Activated effector memory CD4-positive, alpha-beta T cell treated with anti-CD3 and anti-CD28 coated beads, Interleukin-2, amount 50 U/mL, for 16 hours (primary cell): ENCODE measurements around the gene C3orf22.

ENCODE experiments used
- DNase-seq: peaks from one replicate; pipeline ENCODE4 v3.0.0-alpha.2; 2020

Gene C3orf22

DNA sequence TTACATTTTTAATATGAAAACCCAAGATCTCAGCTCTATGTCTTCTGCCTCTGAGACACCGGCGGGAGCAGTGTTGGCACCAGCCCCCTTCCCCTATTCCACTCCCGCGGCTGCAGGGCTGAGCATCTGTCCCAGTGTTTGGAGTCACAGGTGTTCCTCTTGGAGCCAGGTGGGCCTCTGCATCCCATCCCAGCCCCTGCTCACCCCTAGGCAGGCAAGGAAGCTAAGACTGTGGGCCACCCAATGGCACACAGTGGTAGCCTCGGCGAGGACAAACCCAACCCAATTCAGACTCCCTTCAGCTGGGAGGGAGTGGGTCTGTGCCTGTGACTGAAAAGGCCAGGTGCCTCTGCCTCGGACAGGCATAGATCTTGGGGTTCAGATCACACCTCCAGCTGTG is 31.7 kb downstream of the C3orf22 start:
- no peak for DNase-seq

GRCh38 chr3:126526668-126527005 is 32.1 kb downstream of the C3orf22 start:
- DNase-seq: no peak

DNA sequence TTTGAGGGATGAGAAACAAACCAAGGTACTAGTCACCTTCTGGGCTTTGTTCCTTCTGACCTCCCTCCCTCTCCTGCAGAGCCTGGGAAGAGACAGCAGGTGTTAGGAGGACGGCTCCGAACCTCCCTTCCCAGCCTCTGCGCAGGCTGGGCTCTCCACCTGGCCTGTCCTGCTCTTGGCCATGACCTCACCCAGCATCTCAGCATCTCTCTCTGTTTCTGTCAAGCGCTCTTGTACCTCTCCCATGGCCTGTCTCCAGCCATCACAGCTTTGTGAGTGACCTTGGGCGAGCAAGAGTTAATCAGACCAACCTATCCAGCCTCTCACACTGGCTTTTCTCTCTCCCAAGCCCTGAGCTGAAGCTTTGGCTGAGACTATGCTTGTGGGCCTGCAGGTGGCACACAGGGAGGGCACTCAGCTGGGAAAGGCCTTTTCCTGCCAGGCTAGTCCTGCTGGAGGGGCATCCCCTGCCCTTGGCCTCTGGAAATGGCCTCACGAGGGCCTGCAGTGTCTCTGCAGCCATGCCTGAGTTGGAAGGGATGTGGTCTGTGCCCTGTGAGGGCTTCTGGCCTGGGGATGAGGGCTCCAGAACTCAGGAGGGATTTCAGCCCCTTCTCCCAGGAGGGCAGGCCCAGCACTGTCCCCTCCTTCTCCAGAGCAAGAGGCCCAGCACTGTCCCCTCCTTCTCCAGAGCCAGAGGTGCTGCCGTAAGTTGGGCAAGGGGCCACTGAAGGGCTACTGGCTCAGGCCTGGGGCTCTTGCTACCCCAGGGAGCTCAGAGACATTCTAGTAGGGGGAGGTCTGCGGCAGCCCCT is 32.7 kb downstream of the C3orf22 start:
- DNase-seq: peak; percentile 60

DNA sequence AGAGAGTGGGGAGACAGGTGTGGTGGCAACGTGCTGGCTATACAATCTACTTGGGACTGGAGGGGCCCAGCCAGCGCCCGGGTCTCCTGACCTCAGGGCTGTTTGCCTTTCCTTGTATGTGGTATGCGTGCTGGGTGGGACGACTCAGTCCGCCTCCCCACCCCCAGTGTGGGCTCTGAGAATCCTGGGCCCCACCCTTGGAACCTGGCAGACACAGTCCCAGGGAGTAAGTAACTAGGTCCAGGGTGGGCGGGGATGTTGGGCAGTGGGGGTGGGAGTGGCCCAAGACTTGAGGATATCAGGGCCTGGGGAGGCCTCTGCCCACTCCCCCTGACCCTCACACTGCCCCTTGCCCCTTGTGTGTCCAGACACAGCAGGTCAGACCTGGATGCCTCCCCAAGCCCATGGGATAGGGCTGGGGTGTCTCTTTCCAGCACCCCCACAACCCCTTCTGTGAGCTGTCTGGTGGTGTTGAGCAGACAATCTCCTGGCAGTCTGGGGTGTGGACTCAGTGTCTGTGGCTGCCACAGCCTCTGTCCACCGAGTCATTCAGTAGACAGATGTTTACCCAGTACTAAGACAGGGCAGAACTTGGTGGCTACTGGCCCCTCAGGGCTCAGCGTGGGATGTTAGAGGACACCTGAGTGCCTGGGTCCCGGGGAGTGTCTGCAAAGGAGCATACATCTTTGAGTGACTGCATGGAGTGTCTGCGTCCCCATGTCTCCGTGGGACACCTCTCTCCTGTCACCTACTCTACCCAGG is 33.5 kb downstream of the C3orf22 start:
- peak; percentile 27 for DNase-seq

- DNase-seq: peak; percentile 59
Observed at GRCh38 chr3:126524429-126524988, 34.2 kb downstream of the C3orf22 start.

DNA sequence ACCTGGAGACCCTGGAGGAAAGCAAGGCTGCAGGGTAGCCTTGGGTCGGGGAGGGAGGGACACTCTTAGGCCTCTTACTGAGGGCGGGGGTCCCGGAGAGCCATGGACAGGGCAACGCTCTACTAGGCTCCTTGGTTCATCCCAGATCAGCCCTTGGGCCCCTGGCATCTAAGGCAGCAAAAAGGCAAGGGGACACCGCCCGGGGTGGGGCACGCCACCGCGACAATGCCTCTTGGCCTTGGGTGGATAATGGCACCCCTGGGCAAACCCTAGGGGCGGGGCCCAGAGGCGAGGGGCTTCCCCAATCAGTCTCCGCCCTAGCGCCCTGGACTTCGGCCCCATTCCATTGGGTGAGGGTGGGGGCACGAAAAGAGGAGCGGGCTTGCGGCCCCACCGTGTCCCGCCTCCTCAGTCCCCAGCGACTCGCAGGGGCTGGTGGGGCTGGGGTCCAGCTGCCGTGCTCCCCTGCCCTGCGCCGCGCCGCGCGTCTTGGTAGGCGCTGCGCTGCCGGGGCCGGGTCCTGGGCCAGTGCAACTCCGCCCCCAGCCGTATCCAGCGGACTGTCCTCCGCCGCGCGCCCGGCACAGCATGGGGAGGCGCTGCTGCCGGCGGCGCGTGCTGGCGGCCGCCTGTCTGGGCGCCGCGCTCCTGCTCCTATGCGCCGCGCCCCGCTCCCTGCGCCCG is 34.8 kb downstream of the C3orf22 start, which contains the start of gene CHST13:
Gene CHST13 (plus strand): TSS at position 411 of the 684 bp plus-strand sequence. CDS start 178 bp downstream, at position 589.
- DNase-seq: peak; percentile 54

DNA sequence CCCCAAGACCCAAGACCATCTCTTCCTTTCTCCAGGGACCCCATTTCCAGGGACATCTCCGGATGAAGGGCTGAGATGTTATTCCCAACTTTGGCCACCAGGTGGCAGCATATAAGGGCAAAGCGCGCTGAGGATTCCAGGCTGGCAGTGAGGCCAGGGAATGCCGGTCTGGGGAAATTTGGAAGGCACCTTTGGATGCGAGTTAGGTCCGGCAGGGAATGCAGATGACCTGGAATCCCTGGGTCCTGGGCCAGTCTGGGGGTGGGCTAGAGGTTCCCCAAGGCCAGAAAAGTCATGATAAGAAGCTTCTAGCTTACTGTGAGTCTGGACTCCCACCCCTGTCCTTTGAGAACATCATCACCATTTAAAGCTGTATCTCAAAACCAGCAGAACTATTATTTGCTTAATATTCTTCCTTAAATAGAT is 36.4 kb downstream of the C3orf22 start:
- peak; percentile 81 for DNase-seq

DNA sequence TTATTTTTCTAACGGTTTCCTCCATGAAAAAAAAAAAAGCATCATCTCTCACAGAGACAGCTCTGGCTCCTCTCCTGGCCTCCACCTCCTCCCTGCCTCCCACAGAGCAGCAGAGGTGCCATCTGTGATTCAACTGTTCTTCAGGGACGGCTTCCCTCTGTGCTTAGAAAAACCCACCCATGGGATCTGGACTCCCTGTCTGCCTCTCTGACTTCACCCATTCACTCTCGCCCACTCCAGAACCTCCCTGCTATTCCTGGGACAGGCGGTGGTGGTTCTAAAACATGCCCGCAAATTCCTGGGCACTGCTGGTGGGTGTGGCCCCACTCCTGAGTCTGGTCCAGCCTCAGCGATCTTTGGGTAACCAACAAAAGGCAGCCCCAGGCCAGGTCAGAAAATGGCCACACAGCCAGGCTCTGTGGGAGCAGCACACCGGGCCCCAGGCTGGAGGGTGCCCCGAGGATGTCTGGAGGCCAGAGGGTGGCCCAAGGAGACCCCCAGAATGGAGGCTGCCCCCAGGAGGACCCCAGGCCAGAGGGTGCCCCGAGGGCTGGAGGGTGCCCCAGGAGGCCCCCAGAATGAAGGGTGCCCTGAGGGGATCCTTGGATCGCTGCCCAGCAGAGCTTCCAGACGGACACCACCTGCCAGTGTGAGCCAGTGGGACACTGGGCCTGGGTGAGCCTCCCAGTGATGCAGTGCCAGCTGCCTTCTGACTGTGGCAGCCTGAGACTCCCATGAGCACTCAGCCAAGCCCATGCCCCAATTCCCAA is 37.4 kb downstream of the C3orf22 start:
- peak; percentile 28 for DNase-seq

GRCh38 chr3:126519506-126520455 is 39.0 kb downstream of the C3orf22 start:
- no peak for DNase-seq

DNA sequence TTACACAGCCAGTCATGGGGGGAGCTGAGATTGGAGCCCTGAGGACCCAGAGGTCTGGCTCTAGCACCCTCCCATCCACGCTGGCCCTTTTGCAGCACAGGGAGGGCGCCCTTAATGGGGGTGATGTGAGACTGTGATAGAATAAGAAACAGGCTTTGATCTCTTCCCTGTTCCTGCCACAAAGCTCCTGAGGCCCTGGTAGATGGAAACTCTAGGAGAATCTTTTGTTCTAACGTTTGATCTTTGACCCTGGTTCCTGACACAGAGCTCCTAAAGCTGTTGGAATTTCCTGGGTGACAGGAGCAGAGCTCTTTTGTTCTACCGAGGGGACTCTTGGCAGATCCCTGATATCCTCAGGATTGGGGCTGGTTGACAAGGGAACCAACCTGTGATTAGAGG is 40.0 kb downstream of the C3orf22 start:
- DNase-seq: no peak

GRCh38 chr3:126517986-126518778 is 40.5 kb downstream of the C3orf22 start:
- DNase-seq: no peak

DNA sequence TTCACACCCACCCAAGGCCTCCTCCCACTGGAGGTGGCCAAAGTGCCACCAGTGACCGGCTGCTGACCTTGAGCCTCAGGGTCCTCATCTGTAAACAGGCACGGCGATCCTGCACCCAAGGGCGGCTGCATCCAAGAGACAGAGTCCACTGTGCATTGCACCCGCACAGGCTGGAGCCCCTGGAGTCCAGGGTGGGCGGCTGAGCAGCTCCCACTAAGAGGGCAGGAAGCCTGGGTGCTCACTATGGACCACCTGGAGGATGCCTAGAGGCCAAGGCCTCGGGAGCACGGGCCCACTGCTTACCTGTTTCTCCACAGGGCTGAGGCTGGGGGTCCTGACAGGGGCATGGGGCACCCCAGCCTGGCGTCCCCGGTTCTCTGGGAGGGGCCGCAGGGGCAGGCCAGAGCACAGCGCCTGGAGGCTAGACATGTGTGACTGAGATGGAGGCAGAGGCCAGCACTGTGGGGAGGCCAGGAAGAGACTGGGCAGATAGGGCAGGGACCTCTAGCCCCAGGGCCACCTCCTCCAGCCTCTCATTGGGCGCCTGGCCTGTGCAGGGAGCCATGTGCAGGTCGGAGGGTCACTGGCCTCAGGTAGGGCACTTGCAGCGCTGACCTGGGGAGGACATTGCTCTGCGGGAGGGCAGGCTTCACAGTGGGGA is 41.3 kb downstream of the C3orf22 start, which contains the start of gene UROC1:
Gene UROC1 (minus strand): TSS at position 483 of the 661 bp plus-strand sequence. CDS start 54 bp downstream, at position 429.
- DNase-seq: peak; percentile 57

GRCh38 chr3:126516936-126517290 is 41.8 kb downstream of the C3orf22 start:
- no peak for DNase-seq

- DNase-seq: no peak
Observed at GRCh38 chr3:126516152-126516935, 42.4 kb downstream of the C3orf22 start.

- DNase-seq: peak; percentile 36
Observed at GRCh38 chr3:126515066-126515706, 43.5 kb downstream of the C3orf22 start.

- DNase-seq: no peak
Observed at GRCh38 chr3:126514161-126514560, 44.6 kb downstream of the C3orf22 start.

GRCh38 chr3:126512916-126513650 is 45.6 kb downstream of the C3orf22 start:
- DNase-seq: peak; percentile 28

- DNase-seq: peak; percentile 28
Observed at GRCh38 chr3:126512026-126512425, 46.7 kb downstream of the C3orf22 start.
